Measurements from ENCODE around the gene ZSCAN21. TPM values are rescaled to one million over a fixed set of nuclear protein-coding genes. Genes with fewer than 3 reads are reported as not detected.
A peak's percentile ranks its signal among the peaks of the same experiment; 100 is the strongest.

ZSCAN21 gene
- total RNA-seq, 1 donor from 2014 or later, result 11.6 TPM

DNA sequence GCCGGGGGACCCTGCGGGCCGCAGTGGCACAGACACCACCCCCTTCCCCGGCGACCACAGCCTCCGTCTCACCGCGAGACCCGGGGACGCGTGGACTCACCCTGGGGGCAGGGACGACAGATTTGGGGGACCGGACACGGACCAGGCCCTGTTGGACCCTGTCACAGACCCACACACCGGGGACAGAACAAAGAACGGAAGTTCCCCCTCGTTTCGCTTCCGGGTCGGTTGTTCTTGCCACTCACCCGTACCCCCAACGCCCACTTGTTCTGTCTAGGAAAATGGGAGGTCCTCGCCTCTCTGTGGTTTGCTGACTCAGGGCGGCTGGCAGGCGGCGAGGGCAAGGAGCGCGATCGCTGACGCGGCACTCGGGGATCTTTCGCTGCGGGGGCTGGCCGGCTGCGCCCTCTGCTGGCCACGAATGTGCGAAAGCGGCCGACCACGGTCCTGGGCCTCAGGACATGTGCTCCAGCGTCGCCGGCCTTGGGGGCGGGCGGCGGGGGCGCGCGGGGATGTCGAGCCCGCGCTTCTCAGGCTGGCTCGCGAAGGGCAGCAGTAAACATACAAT lies 32.0 kb downstream of the ZSCAN21 start, which contains the start of gene ZNF3:
ZNF3 (minus strand) TSS at position 189 of the 568 bp plus-strand sequence. CDS start 4,366 bp downstream, outside the sequence.
- DNase-seq (ENCODE audit: low read depth) (peak; percentile 95), FAIRE-seq (no peak)
- Histone ChIP-seq H3K4me3 (ENCODE audit: low read depth, low read length) (peak within 1 kb of the TSS; percentile 80), H3K27me3 (ENCODE audit: control insufficient read depth, insufficient read depth, low read length) (no peaks in the 10 kb centered on the region), H3K36me3 (ENCODE audit: control insufficient read depth, insufficient read depth, low read length) (peaks cover 11% of the 10 kb centered on the region)
- TF ChIP-seq, protein P1, sequence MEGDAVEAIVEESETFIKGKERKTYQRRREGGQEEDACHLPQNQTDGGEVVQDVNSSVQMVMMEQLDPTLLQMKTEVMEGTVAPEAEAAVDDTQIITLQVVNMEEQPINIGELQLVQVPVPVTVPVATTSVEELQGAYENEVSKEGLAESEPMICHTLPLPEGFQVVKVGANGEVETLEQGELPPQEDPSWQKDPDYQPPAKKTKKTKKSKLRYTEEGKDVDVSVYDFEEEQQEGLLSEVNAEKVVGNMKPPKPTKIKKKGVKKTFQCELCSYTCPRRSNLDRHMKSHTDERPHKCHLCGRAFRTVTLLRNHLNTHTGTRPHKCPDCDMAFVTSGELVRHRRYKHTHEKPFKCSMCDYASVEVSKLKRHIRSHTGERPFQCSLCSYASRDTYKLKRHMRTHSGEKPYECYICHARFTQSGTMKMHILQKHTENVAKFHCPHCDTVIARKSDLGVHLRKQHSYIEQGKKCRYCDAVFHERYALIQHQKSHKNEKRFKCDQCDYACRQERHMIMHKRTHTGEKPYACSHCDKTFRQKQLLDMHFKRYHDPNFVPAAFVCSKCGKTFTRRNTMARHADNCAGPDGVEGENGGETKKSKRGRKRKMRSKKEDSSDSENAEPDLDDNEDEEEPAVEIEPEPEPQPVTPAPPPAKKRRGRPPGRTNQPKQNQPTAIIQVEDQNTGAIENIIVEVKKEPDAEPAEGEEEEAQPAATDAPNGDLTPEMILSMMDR (IDR thresholded peaks at IDR 0.05; ENCODE audit: insufficient read depth, low read length, severe bottlenecking), result peak; percentile 90

DNA sequence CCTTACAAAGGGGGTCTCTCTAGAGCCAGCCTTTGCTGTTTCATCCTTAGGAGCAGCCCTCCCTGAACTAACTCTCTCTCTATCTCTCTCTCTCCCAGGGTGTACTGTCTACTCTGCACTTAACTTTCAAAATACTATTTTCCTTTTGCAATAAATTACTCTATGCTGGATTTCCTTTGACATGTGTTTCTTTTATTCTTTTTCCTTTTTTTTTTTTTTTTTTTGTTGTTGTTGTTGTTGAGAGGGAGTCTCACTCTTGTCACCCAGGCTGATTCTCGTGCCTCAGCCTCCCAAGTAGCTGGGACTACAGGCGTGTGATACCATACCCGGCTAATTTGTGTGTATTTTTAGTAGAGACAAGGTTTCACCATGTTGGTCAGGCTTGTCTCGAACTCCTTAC lies 33.4 kb downstream of the ZSCAN21 start:
- DNase-seq (ENCODE audit: low read depth), result no peak
- TF ChIP-seq, protein P1 (IDR thresholded peaks at IDR 0.05; ENCODE audit: insufficient read depth, low read length, severe bottlenecking), result no peak
- FAIRE-seq, result no peak
- H3K36me3 ChIP-seq (ENCODE audit: control insufficient read depth, insufficient read depth, low read length), result peaks cover 8% of the 10 kb centered on the region
- H3K4me3 ChIP-seq (ENCODE audit: low read depth, low read length), result no peak overlapping the region
- H3K27me3 ChIP-seq (ENCODE audit: control insufficient read depth, insufficient read depth, low read length), result no peaks in the 10 kb centered on the region

DNA sequence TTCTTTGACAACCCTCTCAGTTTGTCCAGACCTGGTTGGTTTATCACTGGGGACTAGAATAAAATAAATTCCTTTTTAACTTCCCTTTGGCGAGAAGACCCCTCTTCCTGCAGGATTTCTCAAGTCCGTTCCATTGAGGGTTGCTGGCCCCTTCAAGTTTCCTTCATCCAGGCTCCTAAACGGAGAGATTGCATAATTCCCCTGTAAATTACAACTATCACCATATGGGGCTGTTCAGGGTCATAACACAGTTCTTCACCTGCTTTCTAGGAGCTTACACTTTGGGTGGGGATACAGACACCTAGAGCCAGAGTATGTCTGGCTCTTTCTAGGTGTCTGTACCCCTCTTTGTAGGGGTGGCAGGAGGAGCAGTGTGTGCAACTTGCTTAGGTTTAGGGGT lies 35.9 kb downstream of the ZSCAN21 start:
- DNase-seq (ENCODE audit: low read depth), result no peak
- Histone ChIP-seq H3K36me3 (ENCODE audit: control insufficient read depth, insufficient read depth, low read length) (peaks cover 2% of the 10 kb centered on the region), H3K4me3 (ENCODE audit: low read depth, low read length) (no peak overlapping the region), H3K27me3 (ENCODE audit: control insufficient read depth, insufficient read depth, low read length) (no peaks in the 10 kb centered on the region)
- TF ChIP-seq, protein P1 (IDR thresholded peaks at IDR 0.05; ENCODE audit: insufficient read depth, low read length, severe bottlenecking), result no peak
- FAIRE-seq, result no peak

DNA sequence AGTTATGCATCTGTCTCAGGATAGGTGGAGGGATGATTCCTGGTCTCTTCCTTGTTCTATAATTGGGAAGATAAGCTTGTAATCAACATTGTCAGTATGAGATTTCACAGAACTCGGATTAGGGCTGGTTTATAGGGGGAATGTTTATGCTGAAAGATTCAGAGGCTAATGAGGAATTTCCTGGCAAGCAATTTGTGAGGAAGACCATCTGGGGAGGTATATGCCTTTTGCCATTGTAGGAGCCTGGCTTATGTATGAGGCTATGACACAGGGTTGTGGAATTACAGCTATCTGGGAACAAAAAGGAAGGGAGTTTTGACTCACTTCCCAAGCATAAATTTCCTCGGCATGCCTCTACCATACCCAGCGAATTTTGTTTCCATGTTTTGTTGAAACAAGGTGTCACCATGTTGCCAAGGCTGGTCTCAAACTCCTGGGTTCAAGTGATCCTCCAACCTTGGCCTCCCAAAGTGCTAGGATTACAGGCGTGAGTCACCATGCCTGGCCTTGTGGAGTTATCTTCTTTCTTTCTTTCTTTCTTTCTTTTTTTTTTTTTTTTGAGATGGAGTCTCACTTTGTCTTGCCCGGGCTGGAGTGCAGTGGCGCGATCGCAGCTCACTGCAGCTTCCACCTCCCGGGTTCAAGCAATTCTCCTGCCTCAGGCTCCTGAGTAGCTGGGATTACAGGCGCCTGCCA lies 37.6 kb downstream of the ZSCAN21 start:
- FAIRE-seq, result no peak
- H3K27me3 ChIP-seq (ENCODE audit: control insufficient read depth, insufficient read depth, low read length), result no peaks in the 10 kb centered on the region
- TF ChIP-seq, protein P1 (IDR thresholded peaks at IDR 0.05; ENCODE audit: insufficient read depth, low read length, severe bottlenecking), result no peak
- peak; percentile 88 for DNase-seq (ENCODE audit: low read depth)
- H3K4me3 ChIP-seq (ENCODE audit: low read depth, low read length), result no peak overlapping the region
- peaks cover 15% of the 10 kb centered on the region for H3K36me3 ChIP-seq (ENCODE audit: control insufficient read depth, insufficient read depth, low read length)

DNA sequence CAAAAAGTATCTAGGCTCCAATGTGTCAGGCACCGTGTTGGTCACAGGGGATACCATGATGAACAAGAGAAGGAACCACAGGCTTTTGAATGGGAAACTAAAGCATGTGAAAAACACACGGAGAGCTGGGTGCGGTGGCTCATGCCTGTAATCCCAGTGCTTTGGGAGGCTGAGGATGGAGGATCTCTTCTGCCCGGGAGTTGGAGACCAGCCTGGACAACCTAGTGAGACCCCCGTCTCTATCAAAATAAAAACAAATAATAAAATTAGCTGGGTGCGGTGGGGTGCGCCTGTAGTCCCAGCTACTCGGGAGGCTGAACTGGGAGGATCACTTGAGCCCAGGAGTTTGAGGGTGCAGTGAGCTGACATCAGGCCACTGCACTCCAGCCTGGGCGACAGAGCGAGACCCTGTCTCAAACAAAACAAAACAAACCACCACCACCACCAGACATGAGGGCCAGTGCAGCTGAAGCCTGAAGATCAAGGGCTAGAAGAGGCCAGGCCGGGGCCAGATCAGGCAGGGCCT lies 38.6 kb downstream of the ZSCAN21 start:
- Histone ChIP-seq H3K27me3 (ENCODE audit: control insufficient read depth, insufficient read depth, low read length) (no peaks in the 10 kb centered on the region), H3K36me3 (ENCODE audit: control insufficient read depth, insufficient read depth, low read length) (peaks cover 19% of the 10 kb centered on the region), H3K4me3 (ENCODE audit: low read depth, low read length) (peak overlapping the region; percentile 86)
- DNase-seq (ENCODE audit: low read depth) (no peak), FAIRE-seq (no peak)
- TF ChIP-seq, protein P1 (IDR thresholded peaks at IDR 0.05; ENCODE audit: insufficient read depth, low read length, severe bottlenecking), result no peak

Data from bronchial epithelial cell (primary cell).